TTC549 (cell line): Measurements from ENCODE around the gene ANKRD65.
"Not testable (repeated sequence)": the region's sequence is repeated elsewhere in the genome, so short reads cannot be mapped to it uniquely, and the experiment has no call there.

Source experiments
- FAIRE-seq: peaks from 2 replicates; lab custom pipeline; 2012; peaks lifted over from hg19 to GRCh38; lab: Jason Lieb, UNC

The ANKRD65 gene

DNA sequence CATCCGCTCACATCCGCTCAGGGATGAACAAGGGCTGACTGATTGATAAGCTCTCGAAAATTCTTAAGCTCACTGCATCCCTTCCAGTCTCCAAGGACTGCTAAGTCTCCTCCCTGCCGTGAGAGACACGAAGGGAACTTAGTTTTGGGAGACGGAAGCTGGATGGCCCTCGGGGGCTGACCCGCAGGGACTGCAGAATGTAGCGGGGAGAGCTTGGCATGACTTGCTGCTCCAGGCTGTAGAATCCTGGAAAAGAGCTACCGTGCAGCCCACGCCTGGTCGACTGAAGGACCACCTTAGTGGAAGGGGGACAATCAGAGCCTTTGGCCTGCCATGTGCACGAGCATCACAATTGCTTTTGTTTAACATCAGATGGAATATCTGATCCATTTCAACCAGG is 5.3 kb downstream of the ANKRD65 start:
- FAIRE-seq, result no peak

DNA sequence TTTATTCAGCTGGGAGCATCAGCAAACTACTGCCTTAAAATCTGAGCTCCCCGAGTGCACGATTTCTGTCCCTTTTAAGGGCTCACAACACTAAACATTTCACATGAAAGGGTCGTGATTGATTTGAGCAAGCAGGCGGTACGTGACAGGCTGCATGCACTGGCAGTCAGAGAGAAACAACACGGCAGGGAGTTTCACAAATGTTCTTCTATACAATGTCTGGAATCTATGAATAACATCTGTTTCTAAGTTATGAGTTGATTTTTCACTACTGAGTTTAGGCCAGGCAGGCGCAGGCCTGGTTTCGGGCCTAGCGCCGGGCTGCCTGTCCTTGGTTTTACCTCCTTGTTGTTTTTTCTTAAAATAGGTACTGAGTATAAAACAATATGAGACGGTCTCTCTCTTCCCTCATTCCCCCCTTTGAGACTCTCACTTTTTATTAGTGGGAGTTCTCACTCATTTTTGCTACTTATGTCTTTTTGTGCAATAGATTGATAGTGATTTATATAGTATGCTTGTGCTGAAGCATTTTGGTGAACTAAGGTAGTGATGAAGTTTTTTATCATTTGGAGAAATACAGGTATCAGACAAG is 8.7 kb downstream of the ANKRD65 start:
- not testable (repeated sequence) for FAIRE-seq

DNA sequence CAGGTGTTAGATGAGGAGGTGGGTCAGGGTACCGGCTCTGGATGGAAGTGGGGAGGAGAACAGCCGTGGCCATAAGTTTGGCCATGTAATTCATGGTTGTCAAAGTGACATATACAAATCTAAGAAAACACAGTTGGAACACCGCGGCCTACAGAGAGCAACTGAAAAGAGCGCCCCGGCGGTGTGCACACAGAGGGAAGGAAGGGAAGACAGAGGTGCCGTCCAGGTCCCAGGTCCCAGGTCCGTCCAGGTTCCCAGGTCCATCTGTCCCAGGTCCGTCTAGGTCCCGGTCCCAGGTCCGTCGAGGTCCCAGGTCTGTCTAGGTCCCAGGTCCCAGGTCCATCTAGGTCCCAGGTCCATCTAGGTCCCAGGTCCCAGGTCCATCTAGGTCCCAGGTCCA is 9.4 kb downstream of the ANKRD65 start:
- no peak for FAIRE-seq

DNA sequence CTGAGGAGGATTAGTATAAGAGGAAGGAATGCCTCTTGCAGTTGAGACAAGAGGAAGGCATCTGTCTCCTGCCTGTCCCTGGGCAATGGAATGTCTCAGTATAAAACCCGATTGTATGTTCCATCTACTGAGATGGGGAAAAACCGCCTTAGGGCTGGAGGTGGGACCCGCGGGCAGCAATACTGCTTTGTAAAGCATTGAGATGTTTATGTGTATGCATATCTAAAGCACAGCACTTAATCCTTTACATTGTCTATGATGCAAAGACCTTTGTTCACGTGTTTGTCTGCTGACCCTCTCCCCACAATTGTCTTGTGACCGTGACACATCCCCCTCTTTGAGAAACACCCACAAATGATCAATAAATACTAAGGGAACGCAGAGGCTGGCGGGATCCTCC is 10.8 kb downstream of the ANKRD65 start:
- FAIRE-seq, result not testable (repeated sequence)

DNA sequence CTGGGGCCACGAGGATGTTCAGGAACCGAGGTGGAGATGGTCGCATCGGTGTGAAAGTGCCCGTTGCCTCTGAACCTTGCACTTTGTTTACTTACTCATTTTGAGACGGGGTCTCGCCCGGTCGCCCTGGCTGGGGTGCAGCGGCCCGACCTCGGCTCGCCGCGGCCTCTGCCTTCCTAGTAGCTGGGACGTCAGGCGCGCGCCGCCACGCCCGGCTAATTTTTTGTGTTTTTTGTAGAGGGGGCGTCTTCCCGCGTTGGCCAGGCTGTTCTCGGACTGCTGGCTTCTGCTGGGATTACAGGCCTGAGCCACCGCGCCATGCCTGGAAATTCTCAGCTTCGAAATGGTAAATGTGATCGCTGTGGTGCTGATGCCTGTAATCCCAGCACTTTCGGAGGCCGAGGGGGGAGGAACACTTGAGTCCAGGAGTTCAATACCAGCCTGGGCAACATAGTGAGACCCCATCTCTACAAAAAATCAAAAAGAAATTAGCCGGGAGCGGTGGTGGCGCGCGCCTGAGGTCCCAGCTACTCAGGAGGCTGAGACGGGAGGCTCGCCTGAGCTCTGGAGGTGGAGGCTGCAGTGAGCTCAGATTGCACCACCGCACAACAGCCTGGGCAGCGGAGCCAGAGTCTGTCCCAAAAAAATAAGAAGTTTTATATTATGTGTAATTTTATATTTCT is 13.3 kb downstream of the ANKRD65 start:
- FAIRE-seq, result no peak

DNA sequence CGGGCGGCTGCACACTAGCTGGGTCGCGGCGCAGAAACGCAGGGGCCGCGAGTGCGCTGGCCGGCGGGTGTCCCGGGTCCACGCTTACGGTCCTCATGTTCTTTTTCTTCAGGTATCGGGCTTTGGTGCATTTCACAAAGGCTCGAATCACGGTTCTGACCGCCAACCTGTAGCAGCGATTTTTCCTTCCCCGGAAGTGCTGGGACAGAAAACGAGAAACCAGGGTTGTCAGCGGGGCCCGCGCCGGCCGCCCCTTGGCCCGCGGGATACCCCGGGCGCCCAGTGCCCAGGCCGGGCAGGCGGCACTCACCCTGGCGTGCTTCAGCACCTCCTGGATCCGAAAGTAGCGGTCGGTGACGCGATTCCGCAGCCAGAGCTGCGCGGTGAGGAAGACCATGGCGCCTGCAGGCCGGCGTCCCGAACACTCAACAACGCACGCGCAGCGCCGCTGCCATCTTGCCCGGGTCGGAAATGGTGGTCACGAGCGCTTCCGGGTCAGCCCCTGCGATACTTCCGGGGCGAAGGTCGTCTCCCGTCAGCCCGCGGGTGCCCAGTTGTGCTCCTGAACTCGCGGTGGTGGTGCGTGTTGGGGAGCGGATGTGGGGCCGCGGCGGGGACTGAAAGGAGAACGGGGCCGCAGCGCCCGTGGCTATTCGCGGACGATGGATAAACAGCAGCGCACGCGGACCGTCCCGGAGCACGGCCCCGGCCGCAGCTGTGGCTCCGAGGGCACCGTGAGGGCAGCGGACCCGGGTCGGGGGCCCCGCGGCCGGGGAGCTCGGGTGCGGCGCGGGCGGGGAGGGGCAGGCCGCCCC is 14.0 kb downstream of the ANKRD65 start, which contains the start of gene MRPL20:
MRPL20 (minus strand) TSS at position 473 of the 815 bp plus-strand sequence; CDS start at position 397, 76 bp downstream.
- no peak for FAIRE-seq

DNA sequence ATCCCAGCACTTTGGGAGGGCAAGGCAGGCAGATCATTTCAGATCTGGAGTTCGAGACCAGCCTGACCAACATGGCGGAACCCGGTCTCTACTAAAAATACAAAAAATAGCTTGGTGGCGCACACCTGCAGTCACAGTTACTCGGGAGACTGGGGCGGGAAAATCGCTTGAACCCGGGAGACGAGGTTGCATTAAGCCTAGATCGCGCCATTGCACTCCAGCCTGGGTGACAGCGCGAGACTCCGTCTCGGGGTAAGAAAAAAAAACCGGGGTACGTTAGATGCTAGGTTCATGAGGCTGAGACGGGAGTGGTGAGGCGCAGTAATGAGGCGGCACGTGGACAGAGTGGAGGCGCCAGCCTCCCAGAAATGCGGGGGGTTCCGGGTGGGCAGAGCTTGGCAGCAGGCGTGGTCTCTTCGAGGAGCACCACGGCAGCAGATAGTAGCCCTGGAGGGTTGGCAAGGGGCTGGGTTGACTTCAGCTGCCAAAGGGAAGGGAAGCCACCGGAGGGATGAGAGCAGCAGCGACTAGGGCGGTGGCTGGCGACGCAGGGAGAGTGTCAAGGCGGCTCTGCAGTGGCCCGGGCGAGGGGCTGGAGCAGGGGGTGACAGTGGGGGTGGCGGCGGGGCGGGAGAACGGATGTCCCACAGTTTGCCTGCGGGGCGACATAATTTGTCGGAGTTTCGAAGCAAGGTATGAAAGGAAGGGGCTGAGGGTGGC is 14.8 kb downstream of the ANKRD65 start:
- FAIRE-seq, result no peak

DNA sequence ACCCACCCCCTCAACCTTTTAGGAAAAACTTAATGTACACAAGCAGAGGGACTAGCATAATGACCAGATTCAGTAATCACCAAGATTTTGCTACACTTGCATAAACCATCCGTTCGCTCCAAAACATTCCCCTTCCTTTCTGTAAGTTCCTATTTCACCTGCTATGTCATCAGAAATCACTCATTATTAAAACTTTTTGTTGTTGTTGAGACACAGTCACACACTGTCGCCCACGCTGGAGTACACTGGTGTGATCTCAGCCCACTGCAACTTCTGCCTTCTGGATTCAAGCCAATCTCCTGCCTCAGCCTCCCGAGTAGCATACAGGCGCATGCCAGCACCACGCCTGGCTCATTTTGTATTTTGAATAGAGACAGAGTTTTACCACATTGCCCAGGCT is 17.4 kb downstream of the ANKRD65 start:
- no peak for FAIRE-seq

DNA sequence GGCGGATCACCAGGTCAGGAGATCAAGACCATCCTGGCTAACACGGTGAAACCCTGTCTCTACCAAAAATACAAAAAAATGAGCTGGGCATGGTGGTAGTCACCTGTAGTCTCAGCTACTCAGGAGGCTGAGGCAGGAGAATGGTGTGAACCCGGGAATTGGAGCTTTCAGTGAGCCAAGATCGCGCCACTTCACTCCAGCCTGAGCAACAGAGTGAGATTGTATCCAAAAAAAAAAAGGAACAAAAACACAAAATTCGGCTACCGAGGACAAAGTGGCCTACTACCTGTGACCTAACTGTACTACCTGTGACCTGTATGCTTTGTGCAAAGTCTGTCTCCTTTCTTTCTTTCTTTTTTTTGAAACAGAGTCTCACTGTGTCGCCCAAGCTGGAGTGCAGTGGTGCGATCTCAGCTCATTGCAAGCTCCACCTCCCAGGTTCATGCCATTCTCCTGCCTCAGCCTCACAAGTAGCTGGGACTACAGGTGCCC is 18.1 kb downstream of the ANKRD65 start:
- FAIRE-seq, result not testable (repeated sequence)

DNA sequence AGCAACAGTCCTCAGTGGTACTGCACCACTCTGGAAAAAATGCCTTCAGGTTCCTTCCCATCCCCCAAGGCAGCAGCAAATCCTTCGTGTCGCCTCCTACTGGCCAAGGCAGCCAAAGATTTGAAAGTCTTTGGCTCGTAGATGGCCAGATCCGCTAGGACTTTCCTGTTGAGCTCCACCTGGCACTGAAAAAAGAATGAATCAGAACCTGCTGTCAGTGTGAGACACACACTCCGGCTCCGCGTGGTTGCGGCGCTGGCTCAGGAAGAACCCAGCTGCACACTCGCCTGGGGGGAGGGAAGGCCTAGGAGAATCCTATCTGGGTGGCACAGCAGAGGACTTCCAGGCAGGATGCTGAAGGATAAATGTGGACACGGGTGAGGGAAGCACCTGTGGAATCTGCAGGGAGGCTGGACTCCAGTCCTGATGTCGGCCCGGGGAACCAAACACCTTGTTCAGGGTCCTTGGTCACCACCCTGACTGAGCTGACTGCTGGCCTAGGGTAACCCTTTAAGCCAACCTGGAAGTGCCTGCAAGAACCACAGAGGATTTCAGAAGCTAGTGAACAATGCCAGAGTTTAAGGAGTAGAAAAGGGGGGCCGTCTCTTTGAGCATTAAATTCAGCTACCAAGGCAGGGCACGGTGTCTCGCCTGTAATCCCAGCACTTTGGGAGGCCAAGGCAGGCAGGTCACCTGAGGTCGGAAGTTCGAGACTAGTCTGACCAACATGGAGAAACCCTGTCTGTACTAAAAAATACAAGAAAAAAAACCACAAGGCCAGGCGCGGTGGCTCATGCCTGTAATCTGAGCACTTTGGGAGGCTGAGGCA is 18.8 kb downstream of the ANKRD65 start:
- no peak for FAIRE-seq

DNA sequence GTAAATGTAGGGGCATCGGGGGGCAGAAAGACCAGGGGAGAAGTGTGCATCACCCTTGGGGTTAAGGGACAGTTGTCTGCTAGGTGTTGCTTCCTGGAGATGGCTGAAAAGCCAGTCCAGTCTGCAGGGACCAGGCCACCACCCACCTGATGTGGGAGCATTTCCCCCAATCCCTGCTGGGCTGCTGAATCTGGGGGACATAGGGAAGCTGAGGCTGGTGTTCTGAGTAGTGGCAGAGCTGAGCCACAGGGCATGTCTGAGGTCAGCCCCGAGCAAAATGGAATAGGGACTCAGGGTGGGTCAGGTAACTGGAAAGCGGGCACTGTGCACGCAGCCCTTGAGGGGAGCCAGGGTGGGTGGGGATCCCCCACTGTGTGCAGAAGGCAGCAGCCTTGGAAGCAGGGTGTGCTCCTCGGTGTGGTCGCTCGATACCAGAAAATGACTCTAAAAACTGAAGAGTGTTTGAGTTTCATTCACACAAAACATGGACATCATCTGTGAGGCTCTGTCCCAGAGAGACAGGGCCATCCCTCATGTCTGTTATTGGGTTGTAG is 19.5 kb downstream of the ANKRD65 start:
- no peak for FAIRE-seq

DNA sequence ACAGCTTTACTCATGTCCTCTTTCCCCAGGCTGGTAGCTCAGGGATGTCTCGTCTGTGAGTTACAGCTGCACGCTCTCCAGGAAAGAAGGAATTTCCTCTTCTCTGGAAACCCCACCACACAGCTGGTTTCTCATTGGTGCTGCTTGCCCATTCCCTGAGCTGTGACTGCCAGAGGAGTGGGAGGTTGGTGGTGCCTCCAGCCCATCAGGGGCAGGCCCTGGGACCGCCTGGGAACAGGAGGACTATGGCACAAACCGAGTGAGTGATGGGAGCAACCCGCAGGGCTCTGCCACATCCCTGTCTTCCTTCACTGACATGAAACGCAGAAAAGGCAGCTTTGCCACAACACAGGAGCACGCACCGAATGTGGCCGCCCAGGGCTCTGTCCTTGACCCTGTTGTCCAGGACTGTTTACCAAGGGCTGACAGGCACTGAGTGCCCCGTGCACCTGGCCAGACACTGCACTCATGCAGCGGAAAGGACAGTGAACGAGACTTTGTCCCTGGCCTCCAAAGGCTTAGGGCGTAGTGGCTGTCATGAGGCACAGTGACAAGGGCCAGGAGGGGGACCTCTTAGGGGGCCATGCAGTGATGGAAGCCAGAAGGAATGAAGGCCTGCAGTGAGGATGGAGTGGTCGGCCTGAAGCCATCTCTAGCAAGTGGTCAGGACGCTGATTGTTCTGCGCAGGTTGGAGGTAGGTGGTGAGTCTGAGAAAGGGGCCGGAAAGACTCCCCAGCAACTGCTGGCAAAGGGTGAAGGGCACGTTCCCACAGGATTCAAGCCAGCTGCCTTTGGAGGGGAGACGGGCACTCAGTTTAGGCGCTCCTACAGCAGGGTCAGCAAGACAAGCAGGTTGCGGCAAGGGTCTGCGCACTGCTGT is 20.3 kb downstream of the ANKRD65 start:
- FAIRE-seq, result no peak

DNA sequence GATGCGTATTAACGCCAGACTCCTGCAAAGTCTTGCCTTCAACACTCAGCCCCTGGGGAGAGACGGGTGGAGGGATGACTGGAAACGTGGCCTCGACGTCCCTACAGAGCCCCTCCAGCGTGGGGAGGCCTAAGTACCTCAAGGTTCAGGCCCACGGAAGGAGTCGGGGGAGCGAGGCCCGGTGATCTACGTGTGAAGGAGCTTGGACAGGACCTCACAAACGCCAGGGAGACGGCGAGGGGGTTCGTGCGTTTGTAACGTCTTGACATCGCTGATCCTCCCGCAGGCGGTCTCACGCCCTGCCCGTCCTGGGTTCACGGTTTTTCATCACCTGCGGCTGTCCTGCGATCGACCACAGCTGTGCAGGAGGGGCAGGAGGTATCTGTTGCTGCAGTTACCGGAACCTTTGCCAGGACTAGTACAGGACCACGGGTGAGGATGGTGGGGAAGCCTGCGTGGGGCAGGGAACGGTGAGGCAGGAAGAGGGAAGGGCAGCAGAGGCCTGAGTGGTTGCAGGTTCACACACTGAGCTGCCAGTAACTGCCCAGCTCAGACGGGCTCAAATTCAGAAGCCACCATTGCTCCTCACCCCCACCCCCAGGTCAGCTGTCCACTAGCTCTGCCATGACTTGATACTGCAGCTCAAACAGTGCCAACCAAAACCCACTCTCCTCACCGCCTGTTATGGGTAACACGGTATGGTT is 21.1 kb downstream of the ANKRD65 start:
- FAIRE-seq, result no peak

DNA sequence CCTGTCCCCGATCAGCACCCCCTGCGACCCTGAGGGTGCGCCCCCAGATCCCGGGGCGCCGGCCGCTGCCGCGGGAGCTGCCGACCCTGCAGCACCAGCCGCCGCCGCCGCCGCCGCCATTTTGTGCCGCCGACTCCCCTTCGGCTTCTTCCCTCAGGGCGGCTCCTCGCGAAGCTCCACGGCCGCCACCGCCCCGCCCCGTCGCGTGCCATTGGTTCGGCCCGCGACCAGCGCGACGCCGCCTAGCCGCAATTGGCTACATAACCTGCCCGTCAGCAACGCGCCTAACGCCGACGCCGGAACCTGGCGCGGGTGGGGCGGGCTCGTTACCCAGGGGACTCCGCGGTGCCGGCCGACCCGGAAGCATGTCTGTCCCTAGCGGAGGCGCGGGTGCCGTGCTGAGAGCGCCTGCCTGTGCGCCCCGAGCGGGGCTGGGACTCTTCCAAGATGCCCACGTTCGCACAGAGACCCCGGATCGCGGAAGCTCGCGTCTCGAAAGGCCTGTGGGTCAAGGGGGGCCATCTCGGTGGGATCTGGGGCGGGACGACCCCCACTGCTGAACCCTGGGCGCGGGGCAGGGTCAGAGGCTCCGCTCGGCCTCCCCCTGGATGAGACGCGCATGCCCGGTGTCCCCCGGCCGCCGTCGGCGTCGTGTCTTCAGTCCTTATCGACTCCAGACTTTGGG is 21.7 kb downstream of the ANKRD65 start, which contains the start of gene CCNL2:
CCNL2 (minus strand) TSS at position 149 of the 685 bp plus-strand sequence; CDS start at position 120, 29 bp downstream.
- FAIRE-seq, result no peak

DNA sequence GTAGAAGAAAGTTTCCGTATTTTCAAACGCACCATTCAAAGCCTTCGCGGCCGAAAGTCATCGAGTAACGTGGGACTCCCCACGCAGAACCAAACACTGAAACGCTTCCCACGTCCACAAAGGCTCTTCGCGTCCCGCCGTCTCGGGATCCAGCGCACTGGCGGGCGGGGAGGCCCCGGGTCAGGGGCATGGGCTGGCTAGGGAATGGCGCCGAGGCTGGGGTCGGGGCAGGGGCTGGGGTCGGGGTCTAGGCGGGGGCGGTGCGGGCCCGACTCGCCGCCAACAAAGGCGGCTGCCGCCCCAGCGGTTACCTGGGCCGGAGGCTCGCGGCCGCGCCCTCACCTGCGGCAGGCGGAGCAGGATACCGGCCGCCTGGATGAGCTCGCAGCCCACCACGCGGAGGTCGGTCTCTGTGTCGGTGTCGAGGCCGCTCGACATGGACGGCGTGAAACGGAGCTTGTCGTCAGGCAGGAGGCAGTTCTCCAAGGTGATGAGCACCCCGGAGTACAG is 22.3 kb downstream of the ANKRD65 start:
- no peak for FAIRE-seq

DNA sequence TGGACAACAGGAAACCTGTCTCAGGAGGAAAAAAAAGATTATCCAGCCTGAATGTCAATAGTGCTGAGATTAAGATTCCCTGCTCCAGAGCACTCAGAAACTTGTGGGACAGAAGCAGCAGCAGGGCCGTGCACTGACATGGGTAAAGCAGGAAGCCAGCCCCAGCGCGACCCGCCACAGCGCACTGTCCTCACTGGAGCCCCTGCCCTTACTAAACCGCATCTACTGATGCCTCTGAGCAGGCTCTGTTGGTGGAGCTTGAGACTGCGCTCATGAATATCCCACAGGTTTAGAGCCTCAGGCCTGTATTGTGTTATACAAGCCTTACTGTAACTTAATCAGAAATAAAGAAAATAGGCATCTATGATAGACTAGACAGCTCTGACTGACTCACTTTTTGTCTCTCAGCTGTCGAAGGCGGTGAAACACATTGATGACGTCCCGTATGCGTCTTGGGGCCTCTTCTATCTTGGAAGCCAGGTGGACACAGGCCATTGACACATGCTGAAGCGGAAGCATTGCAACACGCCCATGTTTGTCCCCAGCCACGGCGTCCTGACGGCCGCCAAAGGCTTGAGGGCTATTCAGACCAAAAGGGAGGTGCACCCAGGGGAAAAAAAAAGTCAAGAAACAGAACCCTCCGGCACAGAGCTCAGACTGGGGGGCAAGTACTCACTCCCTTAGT is 23.1 kb downstream of the ANKRD65 start:
- no peak for FAIRE-seq

DNA sequence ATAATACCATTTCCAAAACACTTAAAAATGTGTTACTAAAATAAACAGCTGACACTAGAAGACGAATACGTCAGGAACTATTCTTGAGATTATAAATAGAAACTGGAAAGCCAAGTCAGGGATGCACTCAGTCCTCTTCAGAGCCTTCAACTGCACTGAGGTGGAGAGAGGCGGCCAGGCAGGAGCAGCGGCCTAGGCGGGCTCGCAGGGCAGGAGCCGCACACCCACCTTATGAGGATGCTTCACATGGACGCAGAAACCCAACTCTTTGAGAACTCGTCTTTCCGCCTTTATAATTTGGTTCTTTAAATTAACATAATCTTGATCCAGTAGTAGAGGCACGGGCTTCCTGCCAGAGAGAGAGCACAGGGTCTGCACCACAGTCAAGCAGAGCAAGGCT is 25.9 kb downstream of the ANKRD65 start:
- no peak for FAIRE-seq

DNA sequence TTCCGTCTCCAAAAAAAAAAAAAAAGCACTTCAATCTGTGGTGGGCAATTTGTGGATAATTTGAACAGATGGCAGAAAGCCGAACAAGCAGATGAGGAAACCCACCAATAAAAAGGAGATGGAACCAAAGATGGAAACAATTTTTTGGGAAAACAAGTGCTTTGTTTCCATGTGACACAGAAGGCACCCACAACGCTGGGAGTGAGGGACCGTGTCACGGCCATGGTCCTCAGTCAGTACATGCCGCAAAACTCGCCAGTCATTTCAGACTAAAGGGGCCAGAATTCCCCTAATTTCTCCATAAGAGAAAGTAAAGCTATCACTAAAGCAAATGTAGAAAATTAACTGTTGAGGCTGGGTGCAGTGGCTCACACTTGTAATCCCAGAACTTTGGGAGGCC is 27.0 kb downstream of the ANKRD65 start:
- FAIRE-seq, result no peak
